ENCODE results near the gene ODAD4. TPM values are rescaled to one million over a fixed set of nuclear protein-coding genes. Genes with fewer than 3 reads are reported as not detected.
A peak's percentile ranks its signal among the peaks of the same experiment; 100 is the strongest.

ODAD4 gene
- total RNA-seq, 1 experiment from 2014 or later, result 0.69 TPM

DNA sequence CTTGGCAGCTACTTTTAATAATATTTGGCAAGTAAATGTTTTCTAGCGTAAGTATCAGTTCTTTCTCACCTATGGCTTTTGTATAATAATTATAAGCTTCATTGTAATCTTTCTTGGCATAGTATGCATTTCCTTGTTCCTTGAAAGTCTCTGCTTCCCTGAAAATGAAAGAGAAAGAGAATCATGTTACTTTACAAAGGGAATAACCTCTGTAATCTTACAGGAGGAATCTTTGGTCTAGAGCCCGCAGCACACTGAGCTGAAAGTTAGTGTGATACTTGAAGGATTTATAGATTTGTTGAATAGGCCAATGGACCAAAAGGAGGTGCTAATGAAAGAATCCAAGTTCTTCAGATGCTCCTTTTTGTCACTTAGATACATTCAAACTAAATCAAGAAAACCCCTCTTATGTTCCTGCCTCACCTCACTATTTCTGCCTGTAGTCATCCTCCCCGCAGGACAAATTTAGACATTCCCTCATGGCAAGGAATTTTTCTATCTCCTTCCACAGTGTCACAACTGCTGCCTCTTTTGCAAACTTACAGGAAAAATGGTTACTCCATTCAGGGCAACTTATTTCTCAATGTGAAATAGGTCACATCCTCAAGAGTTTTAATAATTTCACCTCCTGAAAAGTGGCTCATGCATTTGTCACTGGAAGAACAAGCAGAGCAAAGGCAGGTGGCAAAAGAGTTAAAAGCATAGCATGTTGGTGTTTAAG is 70.2 kb downstream of the ODAD4 start:
- BruUV-seq (replicated peaks), result TSS peak; percentile 13
- Histone ChIP-seq H3K4me1 (ENCODE audit: control insufficient read depth, insufficient read depth, low read length) (no peaks in the 10 kb centered on the region), H3K4me3 (ENCODE audit: low read depth in 2 of 2, low read length in 2 of 2) (no peak overlapping the region), H3K27me3 (ENCODE audit: control insufficient read depth, insufficient read depth, low read length) (no peaks in the 10 kb centered on the region), H3K27ac (ENCODE audit: low read length) (no peak overlapping the region), H3K9me3 (ENCODE audit: control insufficient read depth, insufficient read depth, low read depth, low read length) (no peaks in the 10 kb centered on the region), H3K36me3 (ENCODE audit: control insufficient read depth, insufficient read depth, low read length) (peaks cover 2% of the 10 kb centered on the region; the same call in 1 of the 2 replicates)
- in situ Hi-C loops (cut with HindIII; ENCODE audit: low pct_unique_long_range_greater_than_20kb, low sequenced_read_pairs), result no loop called here
- DNase-seq (ENCODE audit: low read depth, low spot score), result no peak
- ChIA-PET POLR2A (no interaction called here), CTCF (no interaction called here)
- intact Hi-C loops (cut with micrococcal nuclease; ENCODE audit: unreplicated experiment), result no loop called here
- no peak for ATAC-seq
- TF ChIP-seq CTCF (IDR thresholded peaks at IDR 0.05) (no peak), TCF7L2 (IDR thresholded peaks at IDR 0.05; ENCODE audit: low read depth, low read length) (no peak), SIN3A (IDR thresholded peaks at IDR 0.05; ENCODE audit: borderline replicate concordance, insufficient read depth, low read depth, low read length) (no peak), POLR2AphosphoS5 (IDR thresholded peaks at IDR 0.05; ENCODE audit: low read depth, low read length) (no peak)
- TF ChIP-seq, protein P1, sequence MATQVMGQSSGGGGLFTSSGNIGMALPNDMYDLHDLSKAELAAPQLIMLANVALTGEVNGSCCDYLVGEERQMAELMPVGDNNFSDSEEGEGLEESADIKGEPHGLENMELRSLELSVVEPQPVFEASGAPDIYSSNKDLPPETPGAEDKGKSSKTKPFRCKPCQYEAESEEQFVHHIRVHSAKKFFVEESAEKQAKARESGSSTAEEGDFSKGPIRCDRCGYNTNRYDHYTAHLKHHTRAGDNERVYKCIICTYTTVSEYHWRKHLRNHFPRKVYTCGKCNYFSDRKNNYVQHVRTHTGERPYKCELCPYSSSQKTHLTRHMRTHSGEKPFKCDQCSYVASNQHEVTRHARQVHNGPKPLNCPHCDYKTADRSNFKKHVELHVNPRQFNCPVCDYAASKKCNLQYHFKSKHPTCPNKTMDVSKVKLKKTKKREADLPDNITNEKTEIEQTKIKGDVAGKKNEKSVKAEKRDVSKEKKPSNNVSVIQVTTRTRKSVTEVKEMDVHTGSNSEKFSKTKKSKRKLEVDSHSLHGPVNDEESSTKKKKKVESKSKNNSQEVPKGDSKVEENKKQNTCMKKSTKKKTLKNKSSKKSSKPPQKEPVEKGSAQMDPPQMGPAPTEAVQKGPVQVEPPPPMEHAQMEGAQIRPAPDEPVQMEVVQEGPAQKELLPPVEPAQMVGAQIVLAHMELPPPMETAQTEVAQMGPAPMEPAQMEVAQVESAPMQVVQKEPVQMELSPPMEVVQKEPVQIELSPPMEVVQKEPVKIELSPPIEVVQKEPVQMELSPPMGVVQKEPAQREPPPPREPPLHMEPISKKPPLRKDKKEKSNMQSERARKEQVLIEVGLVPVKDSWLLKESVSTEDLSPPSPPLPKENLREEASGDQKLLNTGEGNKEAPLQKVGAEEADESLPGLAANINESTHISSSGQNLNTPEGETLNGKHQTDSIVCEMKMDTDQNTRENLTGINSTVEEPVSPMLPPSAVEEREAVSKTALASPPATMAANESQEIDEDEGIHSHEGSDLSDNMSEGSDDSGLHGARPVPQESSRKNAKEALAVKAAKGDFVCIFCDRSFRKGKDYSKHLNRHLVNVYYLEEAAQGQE (IDR thresholded peaks at IDR 0.05; ENCODE audit: insufficient read depth in 1 of 2, low read depth in 2 of 2, low read length in 1 of 2), result no peak

GRCh38 chr17:42001729-42002128 is 71.3 kb downstream of the ODAD4 start:
- no peak overlapping the region for H3K4me3 ChIP-seq (ENCODE audit: low read depth in 2 of 2, low read length in 2 of 2)
- TF ChIP-seq CTCF (IDR thresholded peaks at IDR 0.05) (no peak), POLR2AphosphoS5 (IDR thresholded peaks at IDR 0.05; ENCODE audit: low read depth, low read length) (no peak), TCF7L2 (IDR thresholded peaks at IDR 0.05; ENCODE audit: low read depth, low read length) (no peak), SIN3A (IDR thresholded peaks at IDR 0.05; ENCODE audit: borderline replicate concordance, insufficient read depth, low read depth, low read length) (no peak)
- TF ChIP-seq, protein P1 (IDR thresholded peaks at IDR 0.05; ENCODE audit: insufficient read depth in 1 of 2, low read depth in 2 of 2, low read length in 1 of 2), result no peak
- ATAC-seq, result no peak
- intact Hi-C loops (cut with micrococcal nuclease; ENCODE audit: unreplicated experiment) (no loop called here), in situ Hi-C loops (cut with HindIII; ENCODE audit: low pct_unique_long_range_greater_than_20kb, low sequenced_read_pairs) (no loop called here)
- no peaks in the 10 kb centered on the region for H3K27me3 ChIP-seq (ENCODE audit: control insufficient read depth, insufficient read depth, low read length)
- H3K9me3 ChIP-seq (ENCODE audit: control insufficient read depth, insufficient read depth, low read depth, low read length), result no peaks in the 10 kb centered on the region
- ChIA-PET CTCF (no interaction called here), POLR2A (interaction anchor here (0.6 kb wide), 1 partner anchor 69 kb away, joined by 11 read pairs; no protein-coding TSS in a partner anchor)
- H3K4me1 ChIP-seq (ENCODE audit: control insufficient read depth, insufficient read depth, low read length), result no peaks in the 10 kb centered on the region
- no peak overlapping the region for H3K27ac ChIP-seq (ENCODE audit: low read length)
- H3K36me3 ChIP-seq (ENCODE audit: control insufficient read depth, insufficient read depth, low read length), result no peaks in the 10 kb centered on the region; the same call in 1 of the 2 replicates
- no peak for DNase-seq (ENCODE audit: low read depth, low spot score)
- BruUV-seq (replicated peaks), result no TSS peak

Data from Panc1 (cell line).